ENCODE data around the gene EIF5AL1.
"Not testable (repeated sequence)": the region's sequence is repeated elsewhere in the genome, so short reads cannot be mapped to it uniquely, and the experiment has no call there.

DNA sequence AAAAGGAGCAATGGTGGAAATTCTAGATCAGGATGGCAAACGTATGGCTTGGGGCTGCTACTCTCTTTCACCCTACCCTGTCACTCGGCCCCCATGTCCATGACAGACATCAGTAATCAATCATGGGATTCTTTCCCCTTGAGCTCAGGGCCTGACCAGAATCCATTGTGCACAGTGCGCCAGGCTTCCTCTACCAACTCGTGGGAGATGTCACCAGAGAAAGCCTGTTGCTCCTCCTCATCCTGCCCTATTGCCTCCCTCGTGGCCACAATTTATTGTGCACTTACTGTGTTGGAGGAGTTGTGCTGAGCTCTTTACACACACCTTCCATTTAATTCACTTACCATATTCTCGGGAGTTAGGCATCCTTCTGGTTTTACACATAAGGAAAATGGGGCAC lies 26.0 kb downstream of the EIF5AL1 start:
- TF ChIP-seq, protein P1, sequence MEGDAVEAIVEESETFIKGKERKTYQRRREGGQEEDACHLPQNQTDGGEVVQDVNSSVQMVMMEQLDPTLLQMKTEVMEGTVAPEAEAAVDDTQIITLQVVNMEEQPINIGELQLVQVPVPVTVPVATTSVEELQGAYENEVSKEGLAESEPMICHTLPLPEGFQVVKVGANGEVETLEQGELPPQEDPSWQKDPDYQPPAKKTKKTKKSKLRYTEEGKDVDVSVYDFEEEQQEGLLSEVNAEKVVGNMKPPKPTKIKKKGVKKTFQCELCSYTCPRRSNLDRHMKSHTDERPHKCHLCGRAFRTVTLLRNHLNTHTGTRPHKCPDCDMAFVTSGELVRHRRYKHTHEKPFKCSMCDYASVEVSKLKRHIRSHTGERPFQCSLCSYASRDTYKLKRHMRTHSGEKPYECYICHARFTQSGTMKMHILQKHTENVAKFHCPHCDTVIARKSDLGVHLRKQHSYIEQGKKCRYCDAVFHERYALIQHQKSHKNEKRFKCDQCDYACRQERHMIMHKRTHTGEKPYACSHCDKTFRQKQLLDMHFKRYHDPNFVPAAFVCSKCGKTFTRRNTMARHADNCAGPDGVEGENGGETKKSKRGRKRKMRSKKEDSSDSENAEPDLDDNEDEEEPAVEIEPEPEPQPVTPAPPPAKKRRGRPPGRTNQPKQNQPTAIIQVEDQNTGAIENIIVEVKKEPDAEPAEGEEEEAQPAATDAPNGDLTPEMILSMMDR (IDR thresholded peaks at IDR 0.05; ENCODE audit: low read length) = not testable (repeated sequence)
- TF ChIP-seq EZH2 (IDR thresholded peaks at IDR 0.05; ENCODE audit: borderline replicate concordance, low read length) = not testable (repeated sequence)

Data from OCI-LY1 (cell line).